Activated CD8-positive, alpha-beta memory T cell treated with anti-CD3 and anti-CD28 coated beads, Interleukin-2, amount 50 U/mL, for 1 hour (primary cell): Measurements from ENCODE around the gene PDE4D.
"Not testable (repeated sequence)": the region's sequence is repeated elsewhere in the genome, so short reads cannot be mapped to it uniquely, and the experiment has no call there.

Source experiments
- DNase-seq: peaks from one replicate; pipeline ENCODE4 v3.0.0-alpha.2; 2020; ENCODE audit errors: extremely low read depth

PDE4D gene

GRCh38 chr5:59332236-59332973 is 561.1 kb downstream of the PDE4D start:
- no peak for DNase-seq

- no peak for DNase-seq
Measured at GRCh38 chr5:59330680-59331079, 562.8 kb downstream of the PDE4D start.

GRCh38 chr5:59328709-59329296 is 564.7 kb downstream of the PDE4D start:
- no peak for DNase-seq

- DNase-seq = no peak
Measured at GRCh38 chr5:59327191-59327980, 566.1 kb downstream of the PDE4D start.

GRCh38 chr5:59326596-59326995 is 566.9 kb downstream of the PDE4D start:
- no peak for DNase-seq

- DNase-seq = no peak
Measured at GRCh38 chr5:59325070-59325469, 568.5 kb downstream of the PDE4D start.

- no peak for DNase-seq
Measured at GRCh38 chr5:59322894-59323293, 570.6 kb downstream of the PDE4D start.

- DNase-seq = no peak
Measured at GRCh38 chr5:59322058-59322457, 571.5 kb downstream of the PDE4D start.

GRCh38 chr5:59321642-59322041 is 571.9 kb downstream of the PDE4D start:
- no peak for DNase-seq

GRCh38 chr5:59320420-59320819 is 573.1 kb downstream of the PDE4D start:
- no peak for DNase-seq

- no peak for DNase-seq
Measured at GRCh38 chr5:59319250-59319649, 574.3 kb downstream of the PDE4D start.

GRCh38 chr5:59317774-59318205 is 575.7 kb downstream of the PDE4D start:
- no peak for DNase-seq

- no peak for DNase-seq
Measured at GRCh38 chr5:59317023-59317773, 576.3 kb downstream of the PDE4D start.

GRCh38 chr5:59312223-59312622 is 581.3 kb downstream of the PDE4D start:
- no peak for DNase-seq

- DNase-seq = not testable (repeated sequence)
Measured at GRCh38 chr5:59308685-59309084, 584.8 kb downstream of the PDE4D start.

GRCh38 chr5:59303289-59303716 is 590.2 kb downstream of the PDE4D start:
- not testable (repeated sequence) for DNase-seq

- DNase-seq = not testable (repeated sequence)
Measured at GRCh38 chr5:59302509-59302908, 591.0 kb downstream of the PDE4D start.

- DNase-seq = no peak
Measured at GRCh38 chr5:59301727-59302126, 591.8 kb downstream of the PDE4D start.

GRCh38 chr5:59300930-59301329 is 592.6 kb downstream of the PDE4D start:
- no peak for DNase-seq

GRCh38 chr5:59299006-59299405 is 594.5 kb downstream of the PDE4D start:
- DNase-seq = no peak

- no peak for DNase-seq
Measured at GRCh38 chr5:59296317-59297264, 596.9 kb downstream of the PDE4D start.
